AG09309 (cell line): Measurements from ENCODE around the gene NUDT5.

Experiments
- DNase-seq: peaks from one replicate; pipeline ENCODE4 v3.0.0-alpha.2; 2010; ENCODE audit warnings: low read depth
- H3K4me3 ChIP-seq: 2 replicates; pipeline ENCODE4 v1.5.1; 2011; ENCODE audit warnings: mild to moderate bottlenecking, low read depth, low read length, moderate library complexity; ENCODE audit not compliant: control insufficient read depth
- TF ChIP-seq, protein P1 (sequence below): IDR thresholded peaks from 2 replicates; pipeline ENCODE4 v1.5.1; 2011; ENCODE audit warnings: mild to moderate bottlenecking, low read depth, low read length, inconsistent platforms; ENCODE audit not compliant: insufficient read depth, control insufficient read depth; ENCODE audit errors: missing control alignments

The NUDT5 gene

DNA sequence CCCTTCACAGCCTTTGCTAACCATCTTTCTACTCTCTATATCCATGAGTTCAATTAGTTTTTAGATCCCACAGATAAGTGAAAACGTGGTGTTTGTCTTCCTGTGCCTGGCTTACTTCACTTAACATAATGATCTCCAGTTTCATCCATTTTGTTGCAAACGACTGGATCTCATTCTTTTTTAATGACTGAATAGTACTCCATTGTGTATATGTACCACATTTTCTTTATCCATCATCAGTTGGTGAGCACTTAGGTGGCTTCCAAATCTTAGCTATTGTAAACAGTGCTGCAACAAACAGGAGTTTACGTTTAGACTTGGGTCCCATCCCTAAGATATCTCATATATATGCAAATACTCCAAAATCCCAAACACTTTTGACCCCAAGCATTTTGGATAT is 9.4 kb upstream of the NUDT5 start:
- H3K4me3 ChIP-seq, result no peak overlapping the region
- no peak for DNase-seq
- TF ChIP-seq, protein P1, sequence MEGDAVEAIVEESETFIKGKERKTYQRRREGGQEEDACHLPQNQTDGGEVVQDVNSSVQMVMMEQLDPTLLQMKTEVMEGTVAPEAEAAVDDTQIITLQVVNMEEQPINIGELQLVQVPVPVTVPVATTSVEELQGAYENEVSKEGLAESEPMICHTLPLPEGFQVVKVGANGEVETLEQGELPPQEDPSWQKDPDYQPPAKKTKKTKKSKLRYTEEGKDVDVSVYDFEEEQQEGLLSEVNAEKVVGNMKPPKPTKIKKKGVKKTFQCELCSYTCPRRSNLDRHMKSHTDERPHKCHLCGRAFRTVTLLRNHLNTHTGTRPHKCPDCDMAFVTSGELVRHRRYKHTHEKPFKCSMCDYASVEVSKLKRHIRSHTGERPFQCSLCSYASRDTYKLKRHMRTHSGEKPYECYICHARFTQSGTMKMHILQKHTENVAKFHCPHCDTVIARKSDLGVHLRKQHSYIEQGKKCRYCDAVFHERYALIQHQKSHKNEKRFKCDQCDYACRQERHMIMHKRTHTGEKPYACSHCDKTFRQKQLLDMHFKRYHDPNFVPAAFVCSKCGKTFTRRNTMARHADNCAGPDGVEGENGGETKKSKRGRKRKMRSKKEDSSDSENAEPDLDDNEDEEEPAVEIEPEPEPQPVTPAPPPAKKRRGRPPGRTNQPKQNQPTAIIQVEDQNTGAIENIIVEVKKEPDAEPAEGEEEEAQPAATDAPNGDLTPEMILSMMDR, result no peak

DNA sequence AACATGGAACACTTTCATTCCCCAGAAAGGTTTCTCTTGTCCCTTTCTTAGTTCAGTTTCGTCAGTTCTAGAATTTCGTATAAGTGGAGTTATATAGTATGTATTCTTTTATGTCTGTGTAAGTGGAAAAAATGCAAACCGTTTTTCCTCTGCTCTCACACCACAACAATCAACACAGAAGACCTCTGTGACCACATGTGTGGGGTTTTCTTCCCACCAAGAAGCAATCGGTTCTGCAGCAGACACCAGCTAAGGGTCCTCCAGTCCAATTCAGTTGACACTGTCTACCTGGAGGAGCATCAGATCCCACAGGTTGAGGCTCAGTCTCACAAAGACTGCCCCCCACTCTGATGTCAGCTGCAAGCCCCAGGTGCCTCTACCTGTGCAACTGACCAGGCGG is 6.5 kb upstream of the NUDT5 start:
- no peak for DNase-seq
- TF ChIP-seq, protein P1, result no peak

DNA sequence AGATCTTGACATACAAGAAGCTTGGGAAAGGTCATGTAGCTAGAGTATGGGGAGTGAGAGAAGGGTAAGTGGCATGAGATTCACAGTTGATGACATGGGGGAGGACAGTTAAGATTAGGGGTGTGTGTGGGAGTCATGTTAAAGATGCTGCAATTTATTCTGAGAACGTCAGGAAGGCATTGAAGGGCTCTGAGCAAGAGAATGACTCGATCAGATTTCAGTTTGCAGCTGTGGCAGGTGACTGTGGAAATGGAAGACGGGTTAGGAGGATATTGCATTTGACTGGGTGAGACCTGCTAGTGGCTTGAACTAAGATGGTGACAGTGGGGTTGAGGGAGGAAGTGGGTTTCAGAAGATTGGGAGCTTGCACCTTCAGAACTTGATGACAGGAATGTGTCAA is 5.9 kb upstream of the NUDT5 start:
- TF ChIP-seq, protein P1, result no peak
- DNase-seq, result no peak
- H3K4me3 ChIP-seq, result no peak overlapping the region

More for the DNA sequence above, 6.5 kb upstream of the NUDT5 start:
- no peak overlapping the region for H3K4me3 ChIP-seq

DNA sequence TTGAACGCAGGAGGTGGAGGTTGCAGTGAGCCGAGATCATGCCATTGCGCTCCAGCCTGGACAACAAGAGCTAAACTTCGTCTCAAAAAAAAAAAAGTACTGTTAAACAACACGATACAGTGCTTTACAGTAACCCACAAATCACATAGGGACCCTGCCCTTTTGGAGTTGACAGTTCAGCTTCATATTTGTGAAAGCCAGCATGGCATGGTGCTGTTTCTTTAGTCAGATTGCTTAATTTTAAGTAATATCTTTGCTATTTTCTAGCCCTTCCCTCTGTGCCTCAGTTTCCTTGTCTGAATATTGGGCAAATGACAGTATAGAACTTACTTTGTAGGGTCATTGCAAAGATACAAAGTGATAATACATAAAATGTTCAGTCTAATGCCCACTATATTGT is 5.2 kb upstream of the NUDT5 start:
- DNase-seq, result no peak
- H3K4me3 ChIP-seq, result no peak overlapping the region
- TF ChIP-seq, protein P1, result no peak

DNA sequence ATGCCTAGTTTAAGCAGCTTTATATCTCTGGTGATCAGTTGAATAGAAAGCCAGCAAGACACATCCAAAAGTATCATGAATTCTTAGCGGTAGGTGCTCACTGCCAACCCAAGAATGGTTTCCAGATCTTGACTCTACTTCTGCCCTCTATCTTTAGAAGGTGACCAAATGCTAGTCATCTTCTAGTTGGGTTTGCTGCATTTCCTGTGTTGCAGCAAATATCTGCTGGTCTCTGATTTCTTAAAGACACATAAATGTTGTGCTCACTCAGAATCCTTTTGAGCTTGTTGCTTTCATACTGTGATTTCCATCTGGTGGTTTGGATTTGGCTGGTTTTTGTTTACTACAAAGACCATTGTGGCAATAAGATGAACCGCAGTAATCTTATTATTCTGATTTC is 2.5 kb upstream of the NUDT5 start:
- TF ChIP-seq, protein P1, result no peak
- DNase-seq, result no peak
- no peak overlapping the region for H3K4me3 ChIP-seq

DNA sequence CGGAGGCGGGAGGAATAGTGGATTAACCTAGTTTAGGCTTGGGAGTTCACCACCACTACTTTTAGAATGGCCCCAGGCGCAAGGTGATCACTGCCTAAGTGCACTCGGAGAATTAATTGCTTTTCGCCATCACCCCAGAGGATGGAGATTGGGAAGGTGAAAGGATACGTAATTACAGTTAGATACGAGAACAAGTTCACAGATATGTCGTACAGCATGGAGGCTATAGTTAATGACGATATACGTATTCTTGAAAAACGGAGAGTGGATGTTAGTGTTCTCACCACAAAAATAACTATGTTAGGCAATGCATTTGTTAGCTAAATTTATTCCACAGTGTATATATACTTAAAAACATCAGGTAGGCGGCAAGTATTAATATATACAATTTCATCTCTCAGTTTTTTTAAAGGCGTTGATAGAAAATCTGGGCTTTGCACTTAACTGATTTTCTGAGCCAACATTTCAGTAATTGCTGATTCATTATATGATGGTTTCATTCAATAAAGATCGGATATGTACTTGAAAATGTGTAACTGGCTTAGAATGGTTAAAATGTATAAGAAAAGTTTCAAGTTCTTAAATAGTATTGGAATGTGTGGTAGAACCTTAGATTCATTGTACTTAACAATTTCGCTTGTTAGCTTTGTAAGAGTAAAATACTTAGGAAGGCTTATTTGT is 980 bp upstream of the NUDT5 start:
- TF ChIP-seq, protein P1, result no peak
- H3K4me3 ChIP-seq, result peak overlapping the region; percentile 76
- no peak for DNase-seq

DNA sequence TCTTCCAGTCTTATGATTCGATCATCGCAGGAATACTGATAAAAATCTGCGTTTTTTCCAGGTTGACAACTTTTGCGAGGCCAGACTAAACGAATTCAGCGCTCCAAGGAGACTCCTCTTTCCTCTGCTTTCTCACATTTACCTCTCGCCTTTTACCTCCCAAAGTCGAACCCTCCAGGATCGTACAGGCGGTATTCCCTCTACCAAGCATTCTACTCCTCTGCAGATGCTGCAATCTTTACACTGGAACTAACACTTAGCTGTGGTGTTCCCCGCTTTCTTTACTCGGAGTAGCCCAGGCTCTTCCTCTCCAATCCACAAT is 449 bp downstream of the NUDT5 start:
- H3K4me3 ChIP-seq, result peak overlapping the region; percentile 76
- TF ChIP-seq, protein P1, result no peak
- no peak for DNase-seq
